Mucosa of descending colon (tissue), 3 donors: ENCODE results near the gene WDR83. TPM values are rescaled to one million over a fixed set of nuclear protein-coding genes. Genes with fewer than 3 reads are reported as not detected.

ENCODE experiments used
- ATAC-seq: fragments of 200-7000 bp; cut with Tn5 transposase; one replicate; pipeline ENCODE4 v1.9.1; 2020; ENCODE audit warnings: mild to moderate bottlenecking, moderate library complexity
- DNase-seq, 3 donors: peaks; one replicate each; pipeline ENCODE4 v3.0.0-alpha.2; 2020
- H3K36me3 ChIP-seq: fragments of 200-600 bp; one replicate; pipeline ENCODE4 v1.8.0; 2021; ENCODE audit warnings: low read depth, mild to moderate bottlenecking
- H3K4me1 ChIP-seq: fragments of 200-600 bp; one replicate; pipeline ENCODE4 v1.8.0; 2021; ENCODE audit warnings: low read depth, mild to moderate bottlenecking
- H3K4me3 ChIP-seq: fragments of 200-600 bp; one replicate; pipeline ENCODE4 v1.8.0; 2021; ENCODE audit warnings: mild to moderate bottlenecking
- H3K9me3 ChIP-seq: fragments of 200-600 bp; one replicate; pipeline ENCODE4 v1.8.0; 2021; ENCODE audit warnings: mild to moderate bottlenecking
- CTCF ChIP-seq: fragments of 200-600 bp; IDR thresholded peaks from one replicate; pipeline ENCODE4 v1.8.0; 2022; ENCODE audit warnings: antibody characterized with exemption, mild to moderate bottlenecking
- intact Hi-C, 2 donors: fragments of 100-400 bp; cut with DNase I in 1 of 2; cut with micrococcal nuclease in 1 of 2; formaldehyde crosslinking; loops; one replicate each; pipeline versions ENCODE4 v1.11.0 to v1.11.1; 2022; cut with DNase I, micrococcal nuclease
- total RNA-seq, 3 donors: library from RNA; stranded (reverse); fragmentation: NEBNext Ultra II Directional in 2 of 3; extraction: Animal tissue kit (Norgen Biotek cat#: 25700) in 2 of 3; gene quantifications; one replicate each; pipeline versions ENCODE4 v1.2.1 to v1.2.4, GENCODE V29; 2021 to 2023
- donor health status: DM: no; HTN: no; CAD: no; lungs with moderate emphysema.
- donor health status: DM: no; HTN: no; CAD: no.
- donor health status: DM: no; HTN: yes; CAD: no.

Gene WDR83
- total RNA-seq, 3 donors from 2014 or later: 6.4 to 13.4 (median 7.4) TPM

GRCh38 chr19:12722566-12723380 is 56.2 kb downstream of the WDR83 start:
- peak; percentile 94 for ATAC-seq
- no peaks in the 10 kb centered on the region for H3K9me3 ChIP-seq
- intact Hi-C loops: no loop called here
- peak; percentile 92 to 98 (median 98) for DNase-seq
- TF ChIP-seq CTCF: no peak
- H3K4me1 ChIP-seq: peaks cover 21% of the 10 kb centered on the region
- no peaks in the 10 kb centered on the region for H3K36me3 ChIP-seq
- peak overlapping the region; percentile 63 for H3K4me3 ChIP-seq

GRCh38 chr19:12723381-12723640 is 56.7 kb downstream of the WDR83 start:
- TF ChIP-seq CTCF: no peak
- ATAC-seq (no peak), DNase-seq (no peak)
- Histone ChIP-seq H3K36me3 (no peaks in the 10 kb centered on the region), H3K9me3 (no peaks in the 10 kb centered on the region), H3K4me1 (peaks cover 21% of the 10 kb centered on the region), H3K4me3 (no peak overlapping the region)
- intact Hi-C loops: no loop called here

GRCh38 chr19:12723641-12724426 is 57.2 kb downstream of the WDR83 start, which contains the start of gene TNPO2:
TSS of gene TNPO2 (minus strand) at chr19:12723932. CDS start at chr19:12720977, 2,955 bp downstream.
- peak; percentile 57 for ATAC-seq
- TF ChIP-seq CTCF: no peak
- intact Hi-C loops: no loop called here
- Histone ChIP-seq H3K4me1 (peaks cover 21% of the 10 kb centered on the region), H3K9me3 (no peaks in the 10 kb centered on the region), H3K36me3 (no peaks in the 10 kb centered on the region), H3K4me3 (no peak within 1 kb of the TSS)
- peak; percentile 73 to 75 (median 73) for DNase-seq

Other genes with a start within 250 kb of the WDR83 start
- 1 to 10 TPM; 5.8 to 7.7 (median 7.3) TPM for gene ZNF443, start 225.8 kb upstream of the WDR83 start, total RNA-seq
- 1 to 10 TPM; 1.2 to 3.3 (median 1.8) TPM for gene ZNF709, start 182.0 kb upstream of the WDR83 start, total RNA-seq
- 10 to 100 TPM; 13.9 to 22.5 (median 21.2) TPM for gene ZNF564, start 115.3 kb upstream of the WDR83 start, total RNA-seq
- 10 to 100 TPM in 1 of 3 donors, 1 to 10 TPM in 2; 8.6 to 11.3 (median 8.8) TPM for gene ZNF490, start 56.0 kb upstream of the WDR83 start, total RNA-seq
- gene ZNF791, start 55.9 kb upstream of the WDR83 start, total RNA-seq: 10 to 100 TPM; 22.5 to 29.7 (median 26.9) TPM
- gene MAN2B1, start 65 bp upstream of the WDR83 start, total RNA-seq: 100 to 1,000 TPM in 1 of 3 donors, 10 to 100 TPM in 2; 92.7 to 104 (median 96.6) TPM
- gene DHPS, start 15.1 kb downstream of the WDR83 start, total RNA-seq: 10 to 100 TPM; 71.4 to 91.4 (median 88.9) TPM
- gene GNG14, start 21.2 kb downstream of the WDR83 start, total RNA-seq: not detected
- 1 to 10 TPM; 6.0 to 8.9 (median 7.8) TPM for gene FBXW9, start 29.8 kb downstream of the WDR83 start, total RNA-seq
- gene TNPO2, start 57.1 kb downstream of the WDR83 start, total RNA-seq: 10 to 100 TPM; 48.9 to 73.3 (median 66.9) TPM
- gene TRIR, start 67.9 kb downstream of the WDR83 start, total RNA-seq: 100 to 1,000 TPM; 122 to 164 (median 146) TPM
- 10 to 100 TPM; 44.8 to 70.5 (median 50.0) TPM for gene GET3, start 70.7 kb downstream of the WDR83 start, total RNA-seq
- 100 to 1,000 TPM in 1 of 3 donors, 10 to 100 TPM in 2; 29.0 to 167 (median 32.2) TPM for gene BEST2, start 85.0 kb downstream of the WDR83 start, total RNA-seq
- 10 to 100 TPM; 52.2 to 91.9 (median 69.0) TPM for gene HOOK2, start 108.7 kb downstream of the WDR83 start, total RNA-seq
- gene JUNB, start 124.7 kb downstream of the WDR83 start, total RNA-seq: 100 to 1,000 TPM; 170 to 191 (median 191) TPM
- 100 to 1,000 TPM; 225 to 266 (median 256) TPM for gene PRDX2, start 135.0 kb downstream of the WDR83 start, total RNA-seq
- gene THSD8, start 135.3 kb downstream of the WDR83 start, total RNA-seq: 10 to 100 TPM in 1 of 3 donors, 1 to 10 TPM in 2; 1.5 to 10.4 (median 2.7) TPM
- gene RNASEH2A, start 139.8 kb downstream of the WDR83 start, total RNA-seq: 10 to 100 TPM in 1 of 3 donors, 1 to 10 TPM in 2; 5.5 to 12.4 (median 6.5) TPM
- 1 to 10 TPM in 1 of 3 donors, under 1 TPM in 1, not detected in 1; 0.87 to 1.7 TPM for gene RTBDN, start 167.8 kb downstream of the WDR83 start, total RNA-seq
- gene MAST1, start 171.7 kb downstream of the WDR83 start, total RNA-seq: 1 to 10 TPM in 2 of 3 donors, under 1 TPM in 1; 0.69 to 4.1 (median 1.2) TPM
- 10 to 100 TPM; 22.8 to 31.8 (median 30.3) TPM for gene DNASE2, start 214.6 kb downstream of the WDR83 start, total RNA-seq
- not detected for gene KLF1, start 220.4 kb downstream of the WDR83 start, total RNA-seq
- 10 to 100 TPM; 24.2 to 27.2 (median 24.7) TPM for gene GCDH, start 224.4 kb downstream of the WDR83 start, total RNA-seq